NB4 (cell line): ENCODE measurements around the gene EHMT1.
A peak's percentile ranks its signal among the peaks of the same experiment; 100 is the strongest.

Experiments
- DNase-seq: peaks from one replicate; pipeline ENCODE4 v3.0.0; 2010; ENCODE audit warnings: low read depth
- H3K4me3 ChIP-seq: one replicate; pipeline ENCODE4 v1.5.1; 2011; ENCODE audit warnings: mild to moderate bottlenecking, low read depth, low read length, moderate library complexity
- CTCF ChIP-seq: IDR thresholded peaks from one replicate; pipeline ENCODE4 v1.5.1; 2012; ENCODE audit warnings: low read depth, low read length
- MYC ChIP-seq: IDR thresholded peaks from 2 replicates; pipeline ENCODE4 v1.6.1; 2011; ENCODE audit warnings: low read depth, low read length
- POLR2A ChIP-seq: IDR thresholded peaks from 2 replicates; pipeline ENCODE4 v1.6.1; 2011; ENCODE audit warnings: mild to moderate bottlenecking; ENCODE audit not compliant: insufficient read length; ENCODE audit errors: extremely low read depth
- TF ChIP-seq, protein P1 (sequence below): IDR thresholded peaks from 2 replicates; pipeline ENCODE4 v1.6.1; 2011; ENCODE audit warnings: low read depth, low read length

EHMT1 gene

DNA sequence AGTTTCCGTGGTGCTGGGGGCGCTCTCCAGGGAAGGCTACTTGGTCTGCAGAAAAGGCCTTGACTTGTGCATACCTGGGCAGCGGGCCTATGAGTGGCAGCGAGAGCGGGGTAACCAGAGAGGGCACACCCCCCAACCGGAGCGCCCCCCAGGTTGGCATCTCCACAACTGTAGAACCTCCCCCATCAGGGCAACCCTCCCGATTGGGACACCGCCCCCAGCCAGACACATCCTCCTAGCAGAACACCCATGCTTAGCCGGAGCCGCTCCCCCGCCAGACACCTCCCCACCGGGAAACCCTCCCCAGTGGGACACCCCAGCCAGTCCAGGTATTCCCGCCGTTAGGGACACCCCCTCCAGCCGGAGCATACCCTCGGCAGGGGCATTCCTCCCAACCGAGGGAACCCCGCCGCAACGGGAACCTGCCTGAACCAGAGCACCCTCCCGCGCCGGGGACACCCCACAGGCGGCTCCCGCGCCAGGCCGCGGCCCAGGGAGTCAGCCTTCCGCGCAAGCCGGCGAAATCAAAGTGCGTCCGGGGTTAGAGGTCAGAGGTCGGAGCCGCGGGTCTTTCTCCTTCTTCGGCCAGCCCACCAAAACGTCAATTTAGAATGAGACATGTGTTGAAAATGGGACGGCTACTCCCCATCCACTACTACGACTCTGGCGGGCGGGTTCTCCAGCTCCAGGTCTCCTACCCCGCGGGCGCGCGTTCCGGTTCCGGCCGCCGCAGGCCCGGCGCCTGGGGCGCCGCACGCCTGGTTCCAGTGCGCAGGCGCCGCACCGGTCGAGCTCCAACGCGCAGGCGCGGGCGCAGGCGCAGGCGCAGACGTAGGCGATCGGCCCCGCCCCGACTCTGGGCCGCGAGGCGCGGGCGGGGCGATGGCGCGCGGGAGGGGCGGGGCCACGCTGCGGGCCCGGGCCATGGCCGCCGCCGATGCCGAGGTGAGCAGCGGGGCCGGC lies at the start of gene EHMT1:
EHMT1 (plus strand) TSS at position 901 of the 963 bp plus-strand sequence; CDS start at position 925, 24 bp downstream.
- H3K4me3 ChIP-seq = peak within 1 kb of the TSS; percentile 93
- TF ChIP-seq MYC (peak; percentile 58; the same call in 1 of the 2 replicates), POLR2A (peak; percentile 88), CTCF (no peak)
- TF ChIP-seq, protein P1, sequence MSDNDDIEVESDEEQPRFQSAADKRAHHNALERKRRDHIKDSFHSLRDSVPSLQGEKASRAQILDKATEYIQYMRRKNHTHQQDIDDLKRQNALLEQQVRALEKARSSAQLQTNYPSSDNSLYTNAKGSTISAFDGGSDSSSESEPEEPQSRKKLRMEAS = no peak
- DNase-seq = peak; percentile 83

DNA sequence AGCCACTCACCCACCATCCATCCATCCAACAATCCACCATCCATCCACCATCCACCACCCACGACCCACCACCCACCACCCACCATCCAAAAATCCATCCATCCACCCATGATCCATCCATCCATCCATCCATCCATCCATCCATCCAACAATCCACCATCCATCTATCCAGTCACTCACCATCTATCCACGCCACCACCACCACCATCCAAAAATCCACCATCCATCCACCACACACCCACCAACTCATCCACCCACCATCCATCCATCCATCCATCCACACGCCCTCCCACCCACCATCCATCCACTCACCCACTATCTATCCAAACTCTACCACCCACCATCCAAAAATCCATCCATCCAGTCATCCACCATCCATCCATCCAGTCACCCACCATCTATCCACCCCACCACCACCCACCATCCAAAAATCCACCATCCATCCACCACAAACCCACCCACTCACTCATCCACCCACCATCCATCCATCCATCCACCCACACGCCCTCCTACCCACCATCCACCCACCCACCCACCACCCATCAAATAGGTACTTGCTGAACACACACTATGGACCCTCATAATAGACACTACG lies 49.1 kb upstream of the EHMT1 start:
- no peak for DNase-seq
- TF ChIP-seq, protein P1 = no peak
- TF ChIP-seq POLR2A = no peak
- TF ChIP-seq CTCF = no peak
- TF ChIP-seq MYC = no peak
- H3K4me3 ChIP-seq = no peak overlapping the region

DNA sequence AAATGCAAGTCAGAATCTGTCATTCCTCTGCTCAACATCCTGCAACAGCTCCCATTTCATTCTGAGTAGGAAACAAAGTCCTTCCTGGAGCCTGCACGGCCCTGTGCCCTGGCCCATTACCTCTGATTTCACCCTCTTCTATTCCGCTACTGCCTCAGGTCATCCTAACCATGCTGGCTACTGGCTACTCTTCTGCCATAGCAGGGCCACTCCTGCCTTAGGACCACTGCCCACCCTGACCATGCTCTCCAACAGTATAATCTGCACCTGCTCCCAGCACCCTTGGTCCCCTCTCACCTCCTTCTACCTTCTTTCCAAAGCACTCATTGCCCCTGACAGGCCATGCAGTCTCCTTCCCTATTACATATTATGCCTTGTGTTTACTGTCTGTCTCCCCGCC lies 48.2 kb upstream of the EHMT1 start:
- TF ChIP-seq CTCF = no peak
- TF ChIP-seq, protein P1 = no peak
- TF ChIP-seq POLR2A = no peak
- no peak for TF ChIP-seq MYC
- no peak for DNase-seq
- no peak overlapping the region for H3K4me3 ChIP-seq

GRCh38 chr9:137574192-137574591 lies 44.6 kb upstream of the EHMT1 start:
- no peak for DNase-seq
- TF ChIP-seq CTCF = no peak
- H3K4me3 ChIP-seq = no peak overlapping the region

GRCh38 chr9:137575364-137575715 lies 43.5 kb upstream of the EHMT1 start:
- TF ChIP-seq POLR2A = no peak
- TF ChIP-seq, protein P1 = no peak
- no peak for TF ChIP-seq MYC
- TF ChIP-seq CTCF = no peak
- DNase-seq = no peak
- no peak overlapping the region for H3K4me3 ChIP-seq
